ENCODE results near the gene IGF1R. TPM values are rescaled to one million over a fixed set of nuclear protein-coding genes. Genes with fewer than 3 reads are reported as not detected.

The IGF1R gene
- total RNA-seq, 1 experiment from 2014 or later = 14.1 TPM

GRCh38 chr15:98927996-98928395, 279.7 kb downstream of the IGF1R start:
- Histone ChIP-seq H3K36me3 (peaks cover 80% of the 10 kb centered on the region), H3K9me3 (replicated peaks) (no peaks in the 10 kb centered on the region), H3K27ac (no peak overlapping the region), H3K27me3 (replicated peaks) (no peaks in the 10 kb centered on the region), H3K4me1 (replicated peaks) (no peaks in the 10 kb centered on the region), H3K4me3 (no peak overlapping the region)
- DNase-seq (ENCODE audit: low read depth in 1 of 2, low spot score in 2 of 2) = no peak

GRCh38 chr15:98930576-98930975, 282.2 kb downstream of the IGF1R start:
- H3K27me3 ChIP-seq (replicated peaks) = no peaks in the 10 kb centered on the region
- H3K9me3 ChIP-seq (replicated peaks) = no peaks in the 10 kb centered on the region
- no peak for DNase-seq (ENCODE audit: low read depth in 1 of 2, low spot score in 2 of 2)
- H3K36me3 ChIP-seq = peaks cover 74% of the 10 kb centered on the region
- H3K4me1 ChIP-seq (replicated peaks) = no peaks in the 10 kb centered on the region
- no peak overlapping the region for H3K27ac ChIP-seq
- H3K4me3 ChIP-seq = no peak overlapping the region

GRCh38 chr15:98931004-98931403, 282.7 kb downstream of the IGF1R start:
- Histone ChIP-seq H3K9me3 (replicated peaks) (no peaks in the 10 kb centered on the region), H3K36me3 (peaks cover 74% of the 10 kb centered on the region), H3K4me3 (no peak overlapping the region), H3K27ac (no peak overlapping the region), H3K27me3 (replicated peaks) (no peaks in the 10 kb centered on the region), H3K4me1 (replicated peaks) (no peaks in the 10 kb centered on the region)
- DNase-seq (ENCODE audit: low read depth in 1 of 2, low spot score in 2 of 2) = no peak

GRCh38 chr15:98933406-98933805, 285.1 kb downstream of the IGF1R start:
- no peak for DNase-seq (ENCODE audit: low read depth in 1 of 2, low spot score in 2 of 2)
- H3K27ac ChIP-seq = no peak overlapping the region
- H3K36me3 ChIP-seq = peaks cover 70% of the 10 kb centered on the region

GRCh38 chr15:98935736-98936135, 287.4 kb downstream of the IGF1R start:
- no peak for DNase-seq (ENCODE audit: low read depth in 1 of 2, low spot score in 2 of 2)
- Histone ChIP-seq H3K36me3 (peaks cover 76% of the 10 kb centered on the region), H3K4me1 (replicated peaks) (no peaks in the 10 kb centered on the region), H3K9me3 (replicated peaks) (no peaks in the 10 kb centered on the region), H3K27ac (no peak overlapping the region), H3K4me3 (no peak overlapping the region), H3K27me3 (replicated peaks) (no peaks in the 10 kb centered on the region)

More at GRCh38 chr15:98933406-98933805, 285.1 kb downstream of the IGF1R start:
- Histone ChIP-seq H3K27me3 (replicated peaks) (no peaks in the 10 kb centered on the region), H3K4me1 (replicated peaks) (no peaks in the 10 kb centered on the region), H3K4me3 (no peak overlapping the region), H3K9me3 (replicated peaks) (no peaks in the 10 kb centered on the region)

GRCh38 chr15:98937413-98938104, 289.2 kb downstream of the IGF1R start:
- Histone ChIP-seq H3K9me3 (replicated peaks) (no peaks in the 10 kb centered on the region), H3K27me3 (replicated peaks) (no peaks in the 10 kb centered on the region), H3K27ac (no peak overlapping the region), H3K36me3 (peaks cover 76% of the 10 kb centered on the region), H3K4me1 (replicated peaks) (peaks cover 12% of the 10 kb centered on the region), H3K4me3 (no peak overlapping the region)
- DNase-seq (ENCODE audit: low read depth in 1 of 2, low spot score in 2 of 2) = no peak

- no peaks in the 10 kb centered on the region for H3K9me3 ChIP-seq (replicated peaks)
- peaks cover 17% of the 10 kb centered on the region for H3K4me1 ChIP-seq (replicated peaks)
- no peak overlapping the region for H3K27ac ChIP-seq
- H3K36me3 ChIP-seq = peaks cover 78% of the 10 kb centered on the region
- H3K4me3 ChIP-seq = no peak overlapping the region
- H3K27me3 ChIP-seq (replicated peaks) = no peaks in the 10 kb centered on the region
- DNase-seq (ENCODE audit: low read depth in 1 of 2, low spot score in 2 of 2) = no peak
Observed at GRCh38 chr15:98938105-98938417, 289.7 kb downstream of the IGF1R start.

- Histone ChIP-seq H3K36me3 (peaks cover 78% of the 10 kb centered on the region), H3K27me3 (replicated peaks) (no peaks in the 10 kb centered on the region), H3K4me3 (no peak overlapping the region), H3K4me1 (replicated peaks) (peaks cover 24% of the 10 kb centered on the region), H3K9me3 (replicated peaks) (no peaks in the 10 kb centered on the region), H3K27ac (no peak overlapping the region)
- no peak for DNase-seq (ENCODE audit: low read depth in 1 of 2, low spot score in 2 of 2)
Observed at GRCh38 chr15:98938799-98939198, 290.5 kb downstream of the IGF1R start.

GRCh38 chr15:98939311-98940080, 291.2 kb downstream of the IGF1R start:
- Histone ChIP-seq H3K27me3 (replicated peaks) (no peaks in the 10 kb centered on the region), H3K4me1 (replicated peaks) (peaks cover 28% of the 10 kb centered on the region), H3K4me3 (no peak overlapping the region), H3K27ac (no peak overlapping the region), H3K9me3 (replicated peaks) (no peaks in the 10 kb centered on the region), H3K36me3 (peaks cover 82% of the 10 kb centered on the region)
- no peak for DNase-seq (ENCODE audit: low read depth in 1 of 2, low spot score in 2 of 2)

GRCh38 chr15:98941595-98942255, 293.4 kb downstream of the IGF1R start:
- Histone ChIP-seq H3K27ac (peak overlapping the region; percentile 9; the same call in 1 of the 2 replicates), H3K9me3 (replicated peaks) (no peaks in the 10 kb centered on the region), H3K27me3 (replicated peaks) (no peaks in the 10 kb centered on the region), H3K4me3 (no peak overlapping the region), H3K4me1 (replicated peaks) (peaks cover 28% of the 10 kb centered on the region), H3K36me3 (peaks cover 84% of the 10 kb centered on the region)
- DNase-seq (ENCODE audit: low read depth in 1 of 2, low spot score in 2 of 2) = no peak

GRCh38 chr15:98942431-98942830, 294.1 kb downstream of the IGF1R start:
- peak in 1 of 2 experiments; percentile 18 for DNase-seq (ENCODE audit: low read depth in 1 of 2, low spot score in 2 of 2)
- Histone ChIP-seq H3K9me3 (replicated peaks) (no peaks in the 10 kb centered on the region), H3K27me3 (replicated peaks) (no peaks in the 10 kb centered on the region), H3K4me1 (replicated peaks) (peaks cover 28% of the 10 kb centered on the region), H3K36me3 (peaks cover 80% of the 10 kb centered on the region), H3K4me3 (no peak overlapping the region), H3K27ac (peak overlapping the region; percentile 59)

- Histone ChIP-seq H3K27ac (peak overlapping the region; percentile 59), H3K4me1 (replicated peaks) (peaks cover 28% of the 10 kb centered on the region), H3K27me3 (replicated peaks) (no peaks in the 10 kb centered on the region), H3K4me3 (no peak overlapping the region), H3K9me3 (replicated peaks) (no peaks in the 10 kb centered on the region), H3K36me3 (peaks cover 80% of the 10 kb centered on the region)
- peak in 1 of 2 experiments; percentile 15 for DNase-seq (ENCODE audit: low read depth in 1 of 2, low spot score in 2 of 2)
Observed at GRCh38 chr15:98943051-98943508, 294.7 kb downstream of the IGF1R start.

GRCh38 chr15:98943601-98944151, 295.3 kb downstream of the IGF1R start:
- H3K27me3 ChIP-seq (replicated peaks) = no peaks in the 10 kb centered on the region
- peak overlapping the region; percentile 59 for H3K27ac ChIP-seq
- peaks cover 28% of the 10 kb centered on the region for H3K4me1 ChIP-seq (replicated peaks)
- DNase-seq (ENCODE audit: low read depth in 1 of 2, low spot score in 2 of 2) = peak in 1 of 2 experiments; percentile 12
- no peaks in the 10 kb centered on the region for H3K9me3 ChIP-seq (replicated peaks)
- H3K4me3 ChIP-seq = no peak overlapping the region
- peaks cover 83% of the 10 kb centered on the region for H3K36me3 ChIP-seq
